Stimulated activated CD8-positive, alpha-beta memory T cell treated with anti-CD3 and anti-CD28 coated beads, Interleukin-7, amount 100 ng/mL, for 24 hours (primary cell): ENCODE results near the gene PLA2G4A.

Experiments used
- DNase-seq: peaks from one replicate; pipeline ENCODE4 v3.0.0-alpha.2; 2020; ENCODE audit warnings: low read depth

Gene PLA2G4A

GRCh38 chr1:187032316-187032981, 203.7 kb downstream of the PLA2G4A start:
- DNase-seq: no peak

- no peak for DNase-seq
Observed at GRCh38 chr1:187032982-187033692, 204.4 kb downstream of the PLA2G4A start.

GRCh38 chr1:187033693-187034390, 205.1 kb downstream of the PLA2G4A start:
- no peak for DNase-seq

GRCh38 chr1:187034501-187034900, 205.8 kb downstream of the PLA2G4A start:
- no peak for DNase-seq

GRCh38 chr1:187037973-187038553, 209.3 kb downstream of the PLA2G4A start:
- no peak for DNase-seq
